DMS53 (cell line): Measurements from ENCODE around the gene CDH11.

Experiments
- DNase-seq: peaks from one replicate; lab custom pipeline; 2025; lab: John Stamatoyannopoulos, UW

Gene CDH11

DNA sequence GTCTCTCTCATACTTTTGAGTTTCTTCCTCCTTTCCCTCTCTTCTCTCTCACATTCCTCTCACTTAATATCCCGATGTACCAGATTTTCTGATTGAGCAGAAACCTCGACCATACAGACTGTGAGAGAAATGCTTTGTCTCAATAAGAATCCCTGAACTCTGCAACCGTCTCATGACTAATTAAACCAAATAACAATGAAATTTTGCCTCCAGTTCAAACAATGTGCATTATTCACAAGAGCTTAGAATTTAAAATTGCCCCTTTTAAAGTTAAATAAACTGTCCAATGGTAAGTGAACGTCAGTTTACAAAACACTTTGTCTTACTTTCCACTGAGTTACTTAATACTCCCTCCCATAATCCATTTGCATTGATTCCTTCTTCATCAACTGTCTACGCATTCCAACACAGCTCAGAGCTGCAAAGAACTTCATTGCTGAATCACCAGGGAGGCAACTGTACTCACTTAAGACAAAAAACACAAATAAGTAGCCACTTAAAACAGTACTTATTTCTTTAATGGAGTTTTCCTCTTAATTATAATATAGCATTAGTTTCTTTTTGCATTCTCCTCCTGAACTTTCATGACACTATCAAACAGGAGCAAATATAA, 4.9 kb downstream of the CDH11 start:
- DNase-seq, result no peak

DNA sequence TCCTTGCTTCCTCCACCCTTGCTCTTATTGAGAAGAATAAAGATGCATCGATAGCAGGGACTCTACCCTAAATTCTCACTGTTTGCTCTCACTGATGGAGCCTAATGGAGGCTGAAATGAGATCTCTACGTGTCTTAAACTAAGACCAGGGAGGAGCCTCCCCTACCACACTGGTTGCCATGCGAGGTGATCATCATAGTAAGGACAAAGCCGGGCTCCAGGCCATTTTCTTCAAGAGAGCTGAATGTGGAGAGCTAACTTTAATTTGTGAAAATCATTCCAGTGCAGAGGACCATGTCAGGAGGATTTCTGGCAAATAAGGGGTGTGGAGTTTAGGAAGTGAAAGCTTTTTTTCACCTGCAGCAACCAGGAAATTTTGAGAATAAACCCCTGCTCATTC, 5.6 kb downstream of the CDH11 start:
- DNase-seq, result no peak

GRCh38 chr16:65114527-65114926, 7.3 kb downstream of the CDH11 start:
- no peak for DNase-seq

DNA sequence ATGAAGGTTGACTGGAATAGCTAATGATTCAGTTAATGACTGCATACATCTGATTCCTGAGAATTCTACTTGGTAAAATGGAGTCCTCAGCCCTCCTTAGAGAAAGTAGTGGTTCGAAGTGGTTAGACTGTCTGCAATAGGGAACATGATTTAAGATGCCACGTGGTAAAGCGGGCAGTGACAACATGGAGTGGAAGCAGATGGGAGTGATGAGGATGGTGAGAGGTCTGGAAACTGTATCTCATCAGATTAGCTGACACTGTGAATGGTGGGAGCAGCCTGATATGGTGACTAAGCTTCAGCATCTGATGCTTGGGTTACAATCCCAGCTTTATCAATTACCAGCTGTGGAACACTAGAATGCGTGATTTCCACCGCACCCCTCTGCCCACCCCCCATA, 8.4 kb downstream of the CDH11 start:
- no peak for DNase-seq

GRCh38 chr16:65111306-65111705, 10.6 kb downstream of the CDH11 start:
- no peak for DNase-seq

DNA sequence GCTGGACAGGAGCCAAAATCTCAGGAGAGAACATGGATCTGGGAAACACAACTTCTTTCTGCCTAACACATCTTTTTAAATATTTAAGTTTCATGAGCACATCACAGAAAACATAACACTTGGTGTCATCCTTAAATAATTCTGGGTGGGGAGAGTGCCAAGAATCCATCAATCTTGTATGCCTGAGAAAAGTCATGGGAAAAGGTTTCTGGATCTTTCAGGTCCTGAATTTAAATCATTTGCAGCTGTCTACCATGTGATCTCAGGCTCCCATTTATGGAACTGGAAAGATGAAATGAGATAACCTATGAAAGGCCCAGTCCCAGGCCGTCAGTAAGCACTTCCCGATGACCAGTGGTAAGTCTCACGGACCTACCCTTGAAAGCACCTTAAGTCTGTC, 15.1 kb downstream of the CDH11 start:
- DNase-seq, result no peak

DNA sequence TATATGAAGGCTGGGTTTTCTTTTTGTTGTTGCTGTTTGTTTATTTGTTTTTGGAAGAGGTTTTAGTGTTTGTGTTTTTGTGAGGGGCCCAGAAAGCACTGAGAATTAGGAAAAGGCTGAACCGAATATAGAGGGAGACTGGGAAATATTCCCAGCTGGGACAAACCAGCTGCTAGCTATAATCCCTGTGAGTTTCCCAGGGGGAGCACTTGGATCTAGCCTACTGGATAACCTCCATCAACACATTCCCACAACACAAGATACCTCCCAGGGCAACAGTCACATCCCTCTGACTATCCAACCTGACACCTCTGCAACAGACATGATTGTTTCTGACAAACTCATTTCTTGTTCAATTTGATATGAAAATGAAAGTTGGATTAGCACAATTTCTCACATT, 16.7 kb downstream of the CDH11 start:
- DNase-seq, result no peak

GRCh38 chr16:65104471-65104870, 17.4 kb downstream of the CDH11 start:
- DNase-seq, result no peak

GRCh38 chr16:65102326-65102725, 19.5 kb downstream of the CDH11 start:
- DNase-seq, result no peak

- no peak for DNase-seq
Observed at GRCh38 chr16:65101009-65101408, 20.9 kb downstream of the CDH11 start.

DNA sequence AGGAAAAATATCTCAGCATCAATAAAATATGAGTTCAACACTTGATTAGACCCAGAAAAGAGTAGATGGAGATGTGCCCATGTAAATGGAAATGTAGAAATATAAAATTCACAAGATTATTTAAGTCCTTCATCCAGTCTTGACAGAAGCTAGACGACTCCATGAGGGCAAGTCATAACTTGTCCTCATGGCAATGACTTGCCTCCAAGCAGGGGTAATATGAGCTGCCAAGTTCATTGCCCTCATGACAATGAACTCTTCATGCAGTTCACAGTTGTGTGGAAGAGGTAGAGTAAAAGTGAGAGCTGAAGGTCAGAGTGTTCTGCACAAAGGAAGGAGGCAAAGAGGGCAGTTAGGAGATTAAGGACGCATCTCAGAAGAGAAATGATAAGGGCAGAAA, 22.3 kb downstream of the CDH11 start:
- no peak for DNase-seq

DNA sequence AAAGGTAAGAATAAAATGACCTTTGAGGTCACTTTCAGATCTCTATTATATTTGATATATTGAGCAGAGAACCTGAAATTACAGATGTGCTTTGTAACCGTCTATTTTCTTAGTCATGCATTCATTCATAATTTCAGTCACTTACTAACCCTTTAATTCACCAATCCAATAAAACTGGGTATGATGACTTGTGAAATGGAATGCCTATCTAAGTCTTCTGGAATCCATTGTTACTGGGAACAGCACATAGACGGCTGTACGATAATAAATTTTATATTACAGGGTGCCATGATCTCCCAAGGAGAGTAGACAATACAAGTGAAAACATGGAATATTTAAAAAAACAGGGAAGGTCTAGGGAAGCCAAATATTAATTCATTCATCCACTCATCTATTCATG, 22.9 kb downstream of the CDH11 start:
- DNase-seq, result no peak

DNA sequence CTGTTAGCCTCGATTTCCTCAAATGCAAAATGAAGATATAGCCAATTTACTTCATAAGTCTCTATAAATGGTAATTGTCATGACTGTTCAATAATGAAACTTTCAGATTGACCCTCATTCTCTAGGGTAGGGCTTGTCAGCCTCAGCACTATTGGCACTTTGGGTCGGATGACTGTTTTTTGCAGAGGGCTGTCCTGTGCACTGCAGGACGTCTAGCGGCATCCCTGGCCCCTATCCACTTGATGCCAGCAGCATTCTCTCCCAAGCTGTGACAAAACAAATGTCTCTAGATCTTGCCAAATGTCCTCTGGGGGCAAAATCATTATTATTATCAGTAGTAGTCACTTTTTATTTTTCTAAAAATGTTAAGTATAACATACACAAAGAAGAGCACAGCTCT, 24.6 kb downstream of the CDH11 start:
- DNase-seq, result no peak

DNA sequence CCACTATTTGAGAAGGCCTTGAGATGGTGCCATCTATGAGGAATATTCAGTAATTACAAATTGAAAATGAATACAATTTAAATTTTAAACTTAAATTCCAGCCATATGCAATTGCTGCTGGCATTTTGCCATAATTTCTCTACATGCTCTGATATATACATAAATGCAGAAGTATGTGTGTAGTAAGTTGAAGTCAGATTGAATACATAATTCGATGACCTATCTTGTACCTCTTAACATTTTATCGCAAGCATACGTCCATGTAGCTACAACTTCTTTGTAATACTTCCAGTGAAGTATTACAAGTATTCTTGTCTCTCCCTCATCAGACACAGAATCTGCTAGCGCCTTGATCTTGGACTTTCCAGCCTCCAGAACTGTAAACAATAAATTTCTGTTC, 26.0 kb downstream of the CDH11 start:
- DNase-seq, result no peak

DNA sequence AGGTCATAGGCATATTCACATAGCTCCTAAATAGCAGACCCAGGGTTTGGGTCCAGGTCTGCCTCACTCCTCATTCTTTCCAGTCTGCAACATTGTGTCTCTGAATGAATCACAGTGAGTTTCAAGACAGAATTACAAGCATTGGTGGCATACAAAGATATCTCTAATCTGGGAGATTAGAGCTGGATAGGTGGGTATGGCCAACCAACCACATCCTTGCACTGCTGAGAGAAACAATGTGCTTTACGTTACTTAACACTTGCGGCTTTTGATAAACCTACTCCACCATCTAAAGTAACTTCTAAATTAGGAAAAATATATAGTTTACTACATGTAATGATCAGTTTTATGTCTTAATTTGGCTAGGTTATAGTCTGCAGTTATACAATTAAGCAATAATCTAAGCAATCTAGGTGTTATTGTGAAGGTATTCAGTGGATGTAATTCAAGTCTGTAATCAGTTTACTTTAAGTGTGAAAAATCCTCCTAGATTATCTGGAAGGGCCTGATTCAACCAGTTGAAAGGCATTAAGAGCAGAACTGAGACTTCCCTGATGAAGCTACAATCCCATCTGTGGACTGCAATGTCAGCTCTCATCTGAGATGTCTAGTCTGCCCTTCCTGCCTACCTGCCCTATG, 26.7 kb downstream of the CDH11 start:
- DNase-seq, result no peak

- DNase-seq, result no peak
Observed at GRCh38 chr16:65094009-65094408, 27.9 kb downstream of the CDH11 start.

GRCh38 chr16:65083164-65083857, 38.6 kb downstream of the CDH11 start:
- no peak for DNase-seq

- no peak for DNase-seq
Observed at GRCh38 chr16:65079549-65079948, 42.3 kb downstream of the CDH11 start.

DNA sequence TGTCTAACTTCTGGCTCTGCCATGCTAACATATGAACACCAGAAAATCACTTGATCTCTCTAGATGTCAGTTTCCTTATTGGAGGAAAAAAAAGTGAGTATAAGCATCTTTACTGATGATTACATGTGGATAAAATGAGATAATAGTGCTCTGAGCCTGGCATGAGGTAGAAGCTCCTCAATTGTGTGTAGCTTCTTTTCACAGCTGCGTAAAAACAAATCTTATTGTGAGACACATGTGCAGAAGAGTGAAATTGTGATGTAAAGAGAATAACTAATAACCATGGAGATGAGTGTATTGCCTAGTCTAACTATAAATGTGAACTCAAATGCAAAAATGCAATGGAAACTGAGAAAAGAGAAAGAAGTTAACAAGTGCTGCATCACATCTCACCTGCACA, 44.7 kb downstream of the CDH11 start:
- DNase-seq, result no peak

DNA sequence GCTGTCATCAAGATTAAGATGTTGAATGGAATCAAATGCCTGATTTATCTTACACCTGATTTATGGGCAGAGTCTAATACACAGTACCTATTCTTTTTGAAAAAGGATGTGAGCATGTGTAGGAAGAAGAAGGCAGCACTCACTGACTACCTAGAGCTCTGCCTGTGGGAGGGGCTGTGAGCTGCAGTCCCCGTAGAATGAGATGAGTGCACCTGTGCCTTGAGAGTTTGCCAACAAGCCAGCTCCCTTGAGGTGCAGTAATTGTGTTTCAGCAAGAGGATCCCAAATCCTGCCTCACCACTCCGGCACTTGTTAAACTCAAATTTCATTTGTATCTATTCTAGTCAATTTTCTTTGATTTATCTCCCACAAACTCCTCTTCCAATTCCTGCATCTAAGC, 46.0 kb downstream of the CDH11 start:
- DNase-seq, result no peak

DNA sequence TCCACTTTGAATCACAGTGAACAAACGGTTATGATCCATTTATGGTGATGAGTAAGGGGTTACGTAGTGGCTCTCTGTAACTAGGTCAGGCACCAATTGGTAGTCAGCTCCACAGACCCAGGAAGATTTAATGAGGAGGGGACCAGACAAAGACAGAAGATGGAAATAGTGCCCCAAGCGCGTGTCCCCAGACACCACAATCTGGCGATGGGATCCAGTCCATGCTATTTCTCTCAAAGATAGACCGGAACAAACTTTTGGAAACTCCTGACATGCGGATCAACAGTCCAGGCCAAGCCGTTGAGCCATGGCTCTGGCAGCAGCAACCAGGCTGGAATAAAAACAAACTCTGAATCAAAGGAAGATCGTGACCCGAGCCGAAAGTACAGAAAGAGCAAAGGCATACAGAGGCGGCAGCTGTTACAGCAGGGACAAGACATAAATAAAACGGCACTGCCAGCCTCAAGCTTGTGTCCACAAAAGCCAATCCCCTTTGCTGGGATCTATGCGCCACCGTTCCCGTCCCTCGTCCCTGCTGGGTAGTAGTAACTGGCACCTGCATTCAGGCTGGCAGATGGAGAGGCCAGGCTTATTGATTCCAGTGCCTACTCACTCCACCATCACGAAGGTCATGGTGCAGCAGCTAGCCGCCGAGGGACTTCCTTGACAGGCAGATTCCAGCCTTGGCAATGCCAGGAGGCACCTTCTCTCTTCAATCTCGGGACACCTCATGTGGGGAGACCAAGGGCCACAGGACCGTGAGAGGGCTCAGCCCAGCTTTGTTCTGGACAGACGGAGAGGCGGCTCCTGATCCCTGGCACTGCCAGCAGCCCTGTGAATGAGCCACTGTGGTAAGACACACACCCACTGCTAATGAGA, 50.2 kb downstream of the CDH11 start:
- DNase-seq, result no peak

GRCh38 chr16:65070831-65071432, 50.9 kb downstream of the CDH11 start:
- DNase-seq, result peak; percentile 42
